Large intestine (tissue), 3 donors: ENCODE measurements around the gene KIF13A. TPM values are rescaled to one million over a fixed set of nuclear protein-coding genes. Genes with fewer than 3 reads are reported as not detected.
"Not testable (repeated sequence)": the region's sequence is repeated elsewhere in the genome, so short reads cannot be mapped to it uniquely, and the experiment has no call there.

Experiments
- DNase-seq, 2 donors: peaks; one replicate each; pipeline versions ENCODE4 v3.0.0 to v3.0.0-alpha.2; 2013
- H3K27ac ChIP-seq: one replicate; pipeline ENCODE4 v1.5.1; 2013; ENCODE audit warnings: low read length
- H3K27me3 ChIP-seq: 2 replicates; pipeline ENCODE4 v1.6.1; 2013; ENCODE audit warnings: low read length; ENCODE audit not compliant: control insufficient read depth, insufficient read depth
- H3K36me3 ChIP-seq: 2 replicates; pipeline ENCODE4 v1.6.1; 2013; ENCODE audit warnings: low read length; ENCODE audit not compliant: control insufficient read depth, insufficient read depth
- H3K4me1 ChIP-seq: one replicate; pipeline ENCODE4 v1.6.1; 2013; ENCODE audit warnings: low read length; ENCODE audit not compliant: control insufficient read depth, insufficient read depth
- H3K4me3 ChIP-seq: one replicate; pipeline ENCODE4 v1.5.1; 2013; ENCODE audit warnings: low read length
- H3K9me3 ChIP-seq: one replicate; pipeline ENCODE4 v1.6.1; 2013; ENCODE audit warnings: mild to moderate bottlenecking, low read depth, low read length, moderate library complexity; ENCODE audit not compliant: control insufficient read depth
- WGBS: methylation state at CpG from one replicate; pipeline ENCODE4 v1.1.5; 2013; ENCODE audit warnings: low lambda C conversion rate; ENCODE audit not compliant: insufficient coverage; 5-methylcytosine and 5-hydroxymethylcytosine counted together
- polyA plus RNA-seq: library from polyadenylated mRNA; unstranded; fragments of 120-200 nt; gene quantifications from one replicate; pipeline ENCODE4 v1.2.1, GENCODE V29; 2013

KIF13A gene
- polyA plus RNA-seq, 1 donor: 34.4 TPM

DNA sequence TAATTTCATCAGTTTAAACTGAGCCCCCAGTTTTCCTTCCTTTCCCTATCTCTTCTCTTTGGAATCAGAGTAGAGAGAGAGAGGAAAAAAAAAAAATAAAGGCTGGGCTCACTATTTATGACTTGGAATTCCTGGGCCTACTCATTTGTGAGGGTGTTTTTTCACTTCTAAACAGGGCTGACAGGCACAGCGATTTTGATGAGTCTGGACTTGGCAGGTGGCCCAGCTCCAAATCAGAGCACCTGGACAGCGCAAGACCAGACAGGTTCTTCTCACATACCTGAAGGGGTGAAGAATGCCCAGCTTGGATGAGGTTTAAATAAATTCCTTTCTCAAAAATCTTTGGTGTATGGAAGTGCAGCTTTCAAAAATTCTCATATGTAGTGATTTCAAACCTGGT, 122.2 kb downstream of the KIF13A start:
- Histone ChIP-seq H3K36me3 (no peaks in the 10 kb centered on the region), H3K9me3 (no peaks in the 10 kb centered on the region), H3K4me1 (no peaks in the 10 kb centered on the region), H3K27ac (no peak overlapping the region), H3K27me3 (no peaks in the 10 kb centered on the region), H3K4me3 (no peak overlapping the region)
- DNase-seq: no peak
- no CpG with 5 or more reads among the region's 2 CpGs for WGBS

DNA sequence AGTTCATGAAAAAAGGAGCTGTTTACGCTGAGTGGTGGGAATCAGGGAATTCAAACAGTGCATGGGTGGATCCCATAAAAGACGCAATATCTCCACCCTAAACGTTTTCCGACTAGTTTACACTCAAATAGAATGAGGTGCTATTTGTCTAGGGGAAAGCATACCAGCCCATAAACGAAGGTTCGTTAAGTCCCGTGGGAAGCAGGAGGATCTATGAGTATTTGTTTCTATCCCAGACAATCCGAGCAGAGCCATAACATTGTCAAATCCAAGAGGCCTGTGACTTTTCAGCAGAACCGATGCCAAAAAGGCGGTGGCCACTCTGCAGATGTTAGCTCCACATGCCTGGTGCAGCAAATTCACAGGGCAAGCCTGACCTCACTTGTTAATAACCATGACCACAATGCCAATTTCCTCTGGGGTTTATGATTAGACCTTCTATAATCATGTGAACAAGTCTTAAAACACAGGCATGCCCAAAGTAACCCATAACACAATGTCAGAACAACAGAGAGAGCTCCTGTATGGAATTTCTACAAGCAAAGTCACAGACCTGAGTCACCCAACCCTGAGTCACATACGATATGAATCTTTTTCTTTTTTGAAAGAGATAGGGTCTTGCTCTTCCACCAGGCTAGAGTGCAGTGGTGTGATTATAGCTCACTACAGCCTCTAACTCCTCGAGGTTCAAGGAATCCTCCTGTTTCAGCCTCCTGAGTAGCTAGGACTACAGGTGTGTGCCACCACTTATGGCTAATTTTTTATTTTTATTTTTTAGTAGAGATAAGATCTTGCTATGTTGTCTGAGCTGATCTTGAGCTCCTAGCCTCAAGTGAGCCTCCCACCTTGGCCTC, 123.3 kb downstream of the KIF13A start:
- Histone ChIP-seq H3K4me1 (no peaks in the 10 kb centered on the region), H3K27ac (no peak overlapping the region), H3K27me3 (no peaks in the 10 kb centered on the region), H3K4me3 (no peak overlapping the region), H3K9me3 (no peaks in the 10 kb centered on the region), H3K36me3 (no peaks in the 10 kb centered on the region)
- 100% methylated on average over 1 of the region's 12 CpGs for WGBS
- no peak for DNase-seq

DNA sequence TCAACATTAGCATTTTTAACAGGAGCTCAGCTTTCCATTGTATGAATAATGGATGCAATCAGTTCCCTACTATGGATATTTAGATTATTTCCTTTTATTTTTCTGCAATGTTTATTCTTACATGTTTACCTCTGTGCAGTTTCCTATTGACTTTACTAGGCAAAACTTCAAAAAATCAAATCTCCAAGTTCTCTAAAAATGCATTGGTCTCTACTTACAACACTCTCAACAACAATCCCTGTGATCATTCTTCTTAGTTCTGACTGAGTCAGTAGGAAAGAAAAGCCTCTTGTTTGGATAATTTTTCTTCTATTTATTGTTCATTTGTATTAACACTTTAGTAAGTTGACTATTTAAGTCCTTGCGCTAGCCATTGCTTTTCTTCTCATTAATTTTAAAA, 126.1 kb downstream of the KIF13A start:
- H3K9me3 ChIP-seq: no peaks in the 10 kb centered on the region
- WGBS: no CpG with 5 or more reads among the region's 1 CpG
- no peak overlapping the region for H3K27ac ChIP-seq

DNA sequence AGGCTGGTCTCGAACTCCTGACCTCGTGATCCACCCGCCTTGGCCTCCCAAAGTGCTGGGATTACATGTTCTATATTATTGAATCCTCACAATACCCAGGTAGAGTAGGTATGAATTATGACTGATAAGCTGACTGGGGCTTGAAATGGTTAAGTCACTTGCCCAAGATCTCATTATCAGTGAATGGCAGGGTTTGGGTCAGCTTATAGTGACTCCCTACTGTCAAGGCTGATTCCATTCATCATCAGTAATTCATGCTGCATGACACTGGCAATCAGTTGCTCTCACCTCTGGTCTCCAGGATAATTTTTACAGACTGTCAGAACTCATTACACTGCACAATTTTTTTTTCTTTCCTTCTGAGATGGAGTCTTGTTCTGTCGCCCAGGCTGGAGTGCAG, 127.6 kb downstream of the KIF13A start:
- no peak for DNase-seq
- H3K27ac ChIP-seq: no peak overlapping the region
- no peaks in the 10 kb centered on the region for H3K9me3 ChIP-seq

More for the DNA sequence above, 126.1 kb downstream of the KIF13A start:
- no peaks in the 10 kb centered on the region for H3K27me3 ChIP-seq
- no peaks in the 10 kb centered on the region for H3K36me3 ChIP-seq
- no peak overlapping the region for H3K4me3 ChIP-seq
- DNase-seq: no peak
- H3K4me1 ChIP-seq: no peaks in the 10 kb centered on the region

DNA sequence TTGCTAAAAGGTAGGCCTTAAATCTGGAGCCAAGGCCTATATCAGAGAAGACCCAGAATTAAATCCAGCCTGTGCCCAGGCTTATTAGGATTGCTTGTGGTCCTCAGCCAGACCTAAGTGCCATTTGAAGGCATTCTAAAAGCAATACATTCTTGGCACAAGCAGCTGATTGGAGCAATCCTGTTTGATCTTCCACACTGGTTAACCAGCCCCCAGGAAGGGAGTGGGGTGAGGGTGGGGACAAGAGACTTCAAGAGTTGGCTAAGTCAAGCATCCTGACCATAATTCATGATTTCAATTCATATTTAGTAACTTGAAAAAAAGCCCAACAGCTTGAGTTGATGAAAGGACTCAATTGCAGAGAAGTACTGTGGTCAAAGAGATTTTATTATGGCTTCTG, 128.9 kb downstream of the KIF13A start:
- H3K9me3 ChIP-seq: no peaks in the 10 kb centered on the region
- DNase-seq: no peak
- H3K36me3 ChIP-seq: peaks cover 8% of the 10 kb centered on the region
- H3K4me1 ChIP-seq: no peaks in the 10 kb centered on the region
- no peaks in the 10 kb centered on the region for H3K27me3 ChIP-seq
- H3K27ac ChIP-seq: no peak overlapping the region
- no peak overlapping the region for H3K4me3 ChIP-seq

More for the DNA sequence above, 127.6 kb downstream of the KIF13A start:
- H3K4me1 ChIP-seq: no peaks in the 10 kb centered on the region
- no CpG with 5 or more reads among the region's 4 CpGs for WGBS
- H3K27me3 ChIP-seq: no peaks in the 10 kb centered on the region
- peaks cover 6% of the 10 kb centered on the region for H3K36me3 ChIP-seq
- H3K4me3 ChIP-seq: no peak overlapping the region

DNA sequence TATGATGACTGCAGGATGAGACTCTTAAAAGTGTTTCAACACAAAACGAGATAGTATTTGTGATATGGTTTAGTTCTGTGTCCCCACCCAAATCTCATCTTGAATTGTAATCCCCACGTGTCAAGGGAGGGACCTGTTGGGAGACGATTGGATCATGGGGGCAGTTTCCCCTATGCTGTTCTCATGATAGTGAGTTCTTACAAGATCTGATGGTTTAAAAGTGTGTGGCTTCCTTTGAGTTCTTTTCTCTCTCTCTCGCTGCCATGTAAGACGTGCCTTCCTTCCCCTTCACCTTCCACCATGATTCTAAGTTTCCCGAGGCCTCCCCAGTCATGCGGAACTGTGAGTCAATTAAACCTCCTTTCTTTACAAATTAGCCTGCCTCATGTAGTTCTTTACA, 130.2 kb downstream of the KIF13A start:
- not testable (repeated sequence) for H3K36me3 ChIP-seq, H3K4me1 ChIP-seq, H3K9me3 ChIP-seq, H3K27me3 ChIP-seq, H3K4me3 ChIP-seq, DNase-seq, H3K27ac ChIP-seq
- WGBS: 83% methylated on average over 2 of the region's 7 CpGs

DNA sequence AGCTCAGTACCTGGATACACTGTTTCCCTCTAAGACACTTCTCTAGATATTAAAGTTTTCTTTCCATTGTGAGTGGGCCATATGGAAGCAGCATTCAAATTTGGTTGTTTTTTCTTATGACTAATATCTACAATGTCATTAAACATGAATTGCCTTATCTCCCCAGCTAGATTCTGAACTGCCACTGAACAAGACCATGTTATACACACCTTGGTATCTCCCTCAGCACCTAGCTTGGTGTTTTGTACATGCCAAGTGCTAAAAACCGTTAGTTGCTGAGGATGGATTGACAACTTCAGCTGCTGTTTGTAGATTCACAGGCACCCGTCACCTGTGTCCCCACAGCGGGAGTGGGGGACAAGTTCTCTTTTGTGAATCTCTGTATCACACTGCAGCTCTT, 131.1 kb downstream of the KIF13A start:
- Histone ChIP-seq H3K27ac (no peak overlapping the region), H3K9me3 (no peaks in the 10 kb centered on the region), H3K4me3 (no peak overlapping the region), H3K27me3 (no peaks in the 10 kb centered on the region), H3K4me1 (no peaks in the 10 kb centered on the region), H3K36me3 (peaks cover 8% of the 10 kb centered on the region)
- no CpG with 5 or more reads among the region's 3 CpGs for WGBS
- DNase-seq: no peak

DNA sequence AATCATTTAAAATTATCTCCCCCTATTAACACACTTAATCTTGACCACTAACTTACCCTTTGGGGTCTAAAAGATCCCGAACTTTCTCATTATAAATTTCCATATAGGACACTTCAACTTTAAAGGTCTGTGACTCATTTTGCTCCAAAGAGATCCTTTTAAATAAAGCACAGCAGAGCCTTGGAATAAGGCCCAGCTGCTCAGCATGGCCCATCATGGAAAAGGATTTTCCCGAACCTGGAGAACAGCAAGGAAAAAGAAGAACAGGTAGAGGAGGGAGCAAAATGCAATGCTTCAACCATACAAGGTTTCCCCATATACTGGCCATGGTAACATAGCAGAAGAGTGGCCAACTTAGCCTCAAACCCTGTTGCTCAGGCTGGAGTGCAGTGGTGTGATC, 132.1 kb downstream of the KIF13A start:
- Histone ChIP-seq H3K4me3 (no peak overlapping the region), H3K27me3 (no peaks in the 10 kb centered on the region), H3K9me3 (no peaks in the 10 kb centered on the region), H3K4me1 (no peaks in the 10 kb centered on the region), H3K27ac (no peak overlapping the region), H3K36me3 (peaks cover 16% of the 10 kb centered on the region)
- DNase-seq: no peak
- WGBS: 100% methylated on average over 1 of the region's 2 CpGs

DNA sequence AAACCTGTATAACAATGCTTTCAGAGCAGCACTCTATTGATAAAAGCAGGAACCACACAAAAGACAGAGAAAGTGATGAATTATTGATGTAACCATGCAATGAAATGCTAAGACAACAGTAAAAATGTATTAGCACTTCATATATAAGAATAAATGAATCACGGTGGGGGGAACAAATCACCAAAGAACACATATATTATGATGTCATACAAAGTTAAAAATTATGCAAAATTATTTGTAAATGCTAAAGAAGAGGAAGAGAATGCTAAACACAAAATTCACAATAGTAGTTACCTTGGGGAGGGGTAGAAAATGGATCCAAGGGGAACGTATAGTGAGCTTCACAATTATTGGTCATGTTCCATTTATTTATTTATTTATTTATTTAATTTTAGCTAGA, 133.9 kb downstream of the KIF13A start:
- 100% methylated on average over 1 of the region's 2 CpGs for WGBS
- H3K27ac ChIP-seq: no peak overlapping the region

DNA sequence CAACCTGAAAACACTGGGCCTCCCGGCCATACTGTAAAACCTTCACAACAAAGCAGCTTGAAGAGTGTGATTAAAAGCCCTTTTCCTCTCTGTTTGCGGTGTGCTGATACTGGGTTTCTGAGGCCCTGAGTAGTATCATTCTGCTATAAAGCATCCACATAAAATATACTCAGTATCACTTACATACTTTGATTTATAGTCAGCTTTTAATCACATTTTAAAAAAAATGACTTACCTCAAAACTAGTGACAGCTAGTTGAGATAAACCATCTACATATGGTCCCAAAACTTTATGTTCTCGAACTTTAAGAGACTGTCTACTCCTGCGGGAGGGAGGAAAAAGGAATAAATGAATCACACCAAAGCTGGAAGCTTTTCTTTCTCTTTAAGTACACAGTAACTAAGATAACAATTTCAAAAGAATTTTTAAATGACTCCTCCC, 135.7 kb downstream of the KIF13A start:
- no peak for DNase-seq
- no CpG with 5 or more reads among the region's 4 CpGs for WGBS
- no peak overlapping the region for H3K27ac ChIP-seq
- no peak overlapping the region for H3K4me3 ChIP-seq
- H3K4me1 ChIP-seq: no peaks in the 10 kb centered on the region
- no peaks in the 10 kb centered on the region for H3K9me3 ChIP-seq
- H3K27me3 ChIP-seq: no peaks in the 10 kb centered on the region
- peaks cover 44% of the 10 kb centered on the region for H3K36me3 ChIP-seq

More for the DNA sequence above, 133.9 kb downstream of the KIF13A start:
- no peak overlapping the region for H3K4me3 ChIP-seq
- peaks cover 35% of the 10 kb centered on the region for H3K36me3 ChIP-seq
- H3K4me1 ChIP-seq: no peaks in the 10 kb centered on the region
- DNase-seq: no peak
- no peaks in the 10 kb centered on the region for H3K9me3 ChIP-seq
- H3K27me3 ChIP-seq: no peaks in the 10 kb centered on the region
